GM12892 (cell line): ENCODE measurements around the gene BSX. TPM values are rescaled to one million over a fixed set of nuclear protein-coding genes. Genes with fewer than 3 reads are reported as not detected.

Experiments
- DNase-seq: peaks from one replicate; pipeline ENCODE4 v3.0.0; 2011; ENCODE audit not compliant: insufficient read length
- FAIRE-seq: peaks from 2 replicates; lab custom pipeline; 2011; peaks lifted over from hg19 to GRCh38; lab: Jason Lieb, UNC
- POLR2A ChIP-seq: IDR thresholded peaks from 2 replicates; pipeline ENCODE4 v1.6.1; 2011; ENCODE audit warnings: low read depth, low read length, control low read depth
- POLR2AphosphoS5 ChIP-seq: IDR thresholded peaks from 2 replicates; pipeline ENCODE4 v1.6.1; 2011; ENCODE audit warnings: low read depth, low read length, control low read depth
- TAF1 ChIP-seq: IDR thresholded peaks from 2 replicates; pipeline ENCODE4 v1.6.1; 2011; ENCODE audit warnings: low read depth, mild to moderate bottlenecking, control low read depth, low read length, borderline replicate concordance
- polyA plus RNA-seq: library from polyadenylated mRNA; unstranded; fragments of >200 nt; gene quantifications from one replicate; pipeline ENCODE4 v1.2.1, GENCODE V29; 2012; ENCODE audit warnings: missing spikeins, inconsistent platforms; ENCODE audit not compliant: missing spikeins

Gene BSX
- polyA plus RNA-seq: not detected

GRCh38 chr11:122981388-122982264 lies at the start of gene BSX:
BSX (minus strand) TSS chr11:122981834; CDS start chr11:122981671, 163 bp downstream.
- TF ChIP-seq TAF1 (no peak), POLR2A (no peak), POLR2AphosphoS5 (no peak)
- peak; percentile 33 for DNase-seq
- FAIRE-seq: no peak

DNA sequence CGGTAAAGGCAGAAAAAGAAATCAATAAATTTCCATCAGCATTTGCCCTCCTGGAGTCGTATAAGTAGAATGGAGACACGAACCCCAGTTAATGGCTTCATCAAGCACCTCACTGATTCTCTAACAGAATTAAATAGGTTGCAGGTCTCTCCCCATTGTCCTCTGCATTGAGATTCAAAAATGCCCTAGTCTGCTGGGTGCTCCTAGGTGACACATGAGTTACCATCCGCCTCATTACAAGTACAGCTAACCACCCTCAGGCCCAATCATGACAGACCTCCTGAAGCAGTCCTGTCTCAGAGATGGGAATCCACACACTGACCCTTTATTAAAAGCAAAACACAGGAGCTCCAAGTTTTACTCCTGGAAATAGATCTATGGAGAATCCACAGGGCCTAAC lies 48.9 kb upstream of the BSX start:
- FAIRE-seq: peak; percentile 24
- TF ChIP-seq POLR2A (no peak), POLR2AphosphoS5 (no peak), TAF1 (no peak)
- DNase-seq: no peak

GRCh38 chr11:123020968-123021367 lies 39.3 kb upstream of the BSX start:
- DNase-seq (peak; percentile 37), FAIRE-seq (peak; percentile 40)
- TF ChIP-seq TAF1 (no peak), POLR2A (no peak), POLR2AphosphoS5 (no peak)

DNA sequence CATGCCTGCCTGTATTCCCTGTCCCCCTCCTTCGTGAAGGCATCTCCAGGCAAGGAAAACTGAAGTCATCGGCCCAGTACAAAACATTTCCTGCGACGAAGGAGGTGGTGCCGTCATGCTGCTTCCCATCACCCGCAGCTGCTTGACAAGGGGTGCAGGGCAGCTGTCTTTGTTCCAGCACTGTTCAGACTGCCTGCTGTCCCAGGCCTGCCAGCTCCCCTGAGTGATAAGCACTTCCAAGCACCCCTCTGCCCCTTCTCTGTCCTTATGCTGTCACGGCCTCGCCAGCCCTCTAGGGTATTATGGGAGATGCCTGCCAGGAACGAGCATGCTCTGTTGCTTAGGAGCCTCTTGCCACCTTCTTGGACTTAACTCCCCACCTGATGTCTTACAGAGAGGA lies 37.1 kb upstream of the BSX start:
- TF ChIP-seq TAF1 (no peak), POLR2A (no peak), POLR2AphosphoS5 (no peak)
- FAIRE-seq (no peak), DNase-seq (no peak)

DNA sequence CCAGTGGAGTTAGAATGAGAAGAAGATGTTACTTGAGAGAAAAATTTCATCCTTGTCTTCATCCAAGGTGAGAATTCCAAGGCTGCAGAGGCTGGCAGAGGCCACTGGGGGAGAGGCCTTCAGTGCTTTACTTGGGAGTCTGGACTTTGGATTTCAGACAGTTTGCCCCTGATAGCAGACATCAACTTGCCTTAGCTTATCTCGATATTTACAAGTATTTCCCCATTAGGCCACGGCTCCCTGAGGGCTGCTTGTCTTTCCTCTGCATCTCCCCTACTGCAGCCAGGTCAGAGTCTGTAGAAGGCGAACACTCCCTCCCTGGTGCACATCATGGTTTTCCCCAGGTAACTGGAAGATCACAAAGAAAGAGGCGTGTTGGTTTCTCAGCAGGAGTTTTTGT lies 29.9 kb upstream of the BSX start:
- FAIRE-seq (peak; percentile 58), DNase-seq (no peak)
- TF ChIP-seq TAF1 (no peak), POLR2AphosphoS5 (no peak), POLR2A (no peak)

- DNase-seq (no peak), FAIRE-seq (no peak)
Observed at GRCh38 chr11:123006860-123007542, 25.4 kb upstream of the BSX start.

GRCh38 chr11:123000721-123001120 lies 19.1 kb upstream of the BSX start:
- no peak for FAIRE-seq
- TF ChIP-seq POLR2A (no peak), POLR2AphosphoS5 (no peak), TAF1 (no peak)
- no peak for DNase-seq

More at GRCh38 chr11:123006860-123007542, 25.4 kb upstream of the BSX start:
- TF ChIP-seq POLR2AphosphoS5 (no peak), POLR2A (no peak), TAF1 (no peak)

DNA sequence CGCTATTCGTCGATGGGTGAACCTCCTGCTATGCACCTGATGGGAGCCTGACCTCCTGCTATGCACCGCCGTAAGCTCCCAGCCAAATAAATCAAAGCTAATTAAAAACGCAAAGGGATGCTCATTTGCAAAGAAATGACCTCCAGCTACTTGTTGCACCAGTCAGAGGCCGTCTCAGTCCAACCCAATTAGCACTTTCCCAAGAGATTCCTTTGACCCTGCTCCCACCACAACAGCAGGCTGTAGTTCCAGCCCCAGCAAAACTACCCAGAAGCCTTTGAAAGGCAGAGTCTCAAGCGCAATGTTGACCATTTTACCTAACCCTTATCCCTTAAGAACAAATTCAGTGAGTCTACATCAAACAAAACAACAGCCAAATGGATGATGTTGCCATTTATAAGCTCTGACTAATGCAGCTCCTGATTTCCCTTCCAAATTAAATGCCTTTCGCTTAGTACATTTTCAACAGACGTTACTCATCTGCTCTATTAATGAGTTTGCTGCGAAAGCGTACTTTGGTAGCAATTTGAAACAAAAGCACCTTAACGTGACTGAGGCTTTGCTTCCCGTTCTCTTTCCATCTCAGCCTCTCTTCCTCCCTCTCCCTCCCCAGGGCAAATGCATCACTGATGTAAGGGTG lies 17.2 kb upstream of the BSX start:
- no peak for TF ChIP-seq POLR2A
- TF ChIP-seq POLR2AphosphoS5: no peak
- no peak for TF ChIP-seq TAF1
- DNase-seq (no peak), FAIRE-seq (no peak)

DNA sequence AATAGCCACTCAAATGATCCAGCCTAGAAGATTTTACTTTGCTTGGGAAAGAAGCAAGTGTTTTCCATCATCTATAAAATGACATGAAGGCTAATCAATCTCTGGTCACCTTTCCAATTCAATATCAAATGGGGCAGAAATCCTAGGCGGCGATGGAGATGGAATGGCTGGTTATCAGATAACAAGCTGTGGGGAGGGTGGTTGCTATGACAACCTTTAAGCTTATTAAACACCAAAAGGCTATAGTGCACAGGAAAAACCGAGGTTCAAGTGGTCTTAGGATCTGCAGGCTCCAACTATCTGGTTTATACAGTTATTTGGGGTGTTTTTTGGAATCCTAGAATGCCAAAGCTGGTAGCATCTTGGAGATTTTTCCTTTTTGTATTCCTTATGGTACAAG lies 13.9 kb upstream of the BSX start:
- TF ChIP-seq POLR2A (no peak), POLR2AphosphoS5 (no peak), TAF1 (no peak)
- DNase-seq (no peak), FAIRE-seq (no peak)

GRCh38 chr11:122984186-122985011 lies 2.8 kb upstream of the BSX start:
- peak; percentile 15 for DNase-seq
- no peak for FAIRE-seq
- TF ChIP-seq POLR2A (no peak), TAF1 (no peak), POLR2AphosphoS5 (no peak)

- DNase-seq (no peak), FAIRE-seq (no peak)
- TF ChIP-seq POLR2A: no peak
- no peak for TF ChIP-seq TAF1
- TF ChIP-seq POLR2AphosphoS5: no peak
Observed at GRCh38 chr11:122983438-122984185, 2.0 kb upstream of the BSX start.
